Suprapubic skin (tissue), 4 donors: ENCODE data around the gene ACVR2B. TPM values are rescaled to one million over a fixed set of nuclear protein-coding genes. Genes with fewer than 3 reads are reported as not detected.

Experiments
- DNase-seq, 2 donors: peaks; one replicate each; pipeline ENCODE4 v3.0.0-alpha.2; 2019; ENCODE audit warnings: low spot score in 2 of 2
- H3K27ac ChIP-seq: fragments of 200-600 bp; sonication (generic); one replicate; pipeline ENCODE4 v1.5.1; 2019
- H3K27me3 ChIP-seq: fragments of 200-600 bp; sonication (generic); one replicate; pipeline ENCODE4 v1.5.1; 2019
- H3K36me3 ChIP-seq: fragments of 200-600 bp; sonication (generic); one replicate; pipeline ENCODE4 v1.5.1; 2019
- H3K4me1 ChIP-seq: fragments of 200-600 bp; sonication (generic); one replicate; pipeline ENCODE4 v1.5.1; 2019
- H3K4me3 ChIP-seq: fragments of 200-600 bp; sonication (generic); one replicate; pipeline ENCODE4 v1.5.1; 2019; ENCODE audit warnings: mild to moderate bottlenecking
- H3K9me3 ChIP-seq: fragments of 200-600 bp; sonication (generic); one replicate; pipeline ENCODE4 v1.5.1; 2019
- CTCF ChIP-seq, 2 donors: fragments of 200-600 bp in 1 of 2; fragments of 450-650 bp in 1 of 2; sonication (generic) in 1 of 2; IDR thresholded peaks; one replicate each; pipeline ENCODE4 v1.5.1; 2016 to 2019; ENCODE audit warnings: antibody characterized with exemption in 2 of 2, mild to moderate bottlenecking in 1 of 2, moderate library complexity in 1 of 2
- EP300 ChIP-seq: sonication (generic); formaldehyde crosslinking; IDR thresholded peaks from one replicate; pipeline ENCODE4 v1.6.1; 2017; ENCODE audit warnings: antibody characterized with exemption
- POLR2A ChIP-seq, 2 donors: fragments of 450-650 bp; IDR thresholded peaks; one replicate each; pipeline ENCODE4 v1.6.1; 2017; ENCODE audit warnings: antibody characterized with exemption in 2 of 2, mild to moderate bottlenecking in 2 of 2, moderate library complexity in 2 of 2
- POLR2AphosphoS5 ChIP-seq, 3 donors: sonication (generic); formaldehyde crosslinking; IDR thresholded peaks; one replicate each; pipeline ENCODE4 v1.6.1; 2017; ENCODE audit warnings: antibody characterized with exemption in 3 of 3
- WGBS: methylation state at CpG from one replicate; pipeline ENCODE4 v1.1.5; 2018; 5-methylcytosine and 5-hydroxymethylcytosine counted together
- total RNA-seq, 4 donors: library from RNA; depleted of rRNA; stranded (reverse); fragments of >200 nt; gene quantifications; one replicate each; pipeline ENCODE4 v1.1.0, GENCODE V29; 2016

The ACVR2B gene
- total RNA-seq, 4 donors from 2014 or later, result 1.1 to 8.9 (median 3.1) TPM

DNA sequence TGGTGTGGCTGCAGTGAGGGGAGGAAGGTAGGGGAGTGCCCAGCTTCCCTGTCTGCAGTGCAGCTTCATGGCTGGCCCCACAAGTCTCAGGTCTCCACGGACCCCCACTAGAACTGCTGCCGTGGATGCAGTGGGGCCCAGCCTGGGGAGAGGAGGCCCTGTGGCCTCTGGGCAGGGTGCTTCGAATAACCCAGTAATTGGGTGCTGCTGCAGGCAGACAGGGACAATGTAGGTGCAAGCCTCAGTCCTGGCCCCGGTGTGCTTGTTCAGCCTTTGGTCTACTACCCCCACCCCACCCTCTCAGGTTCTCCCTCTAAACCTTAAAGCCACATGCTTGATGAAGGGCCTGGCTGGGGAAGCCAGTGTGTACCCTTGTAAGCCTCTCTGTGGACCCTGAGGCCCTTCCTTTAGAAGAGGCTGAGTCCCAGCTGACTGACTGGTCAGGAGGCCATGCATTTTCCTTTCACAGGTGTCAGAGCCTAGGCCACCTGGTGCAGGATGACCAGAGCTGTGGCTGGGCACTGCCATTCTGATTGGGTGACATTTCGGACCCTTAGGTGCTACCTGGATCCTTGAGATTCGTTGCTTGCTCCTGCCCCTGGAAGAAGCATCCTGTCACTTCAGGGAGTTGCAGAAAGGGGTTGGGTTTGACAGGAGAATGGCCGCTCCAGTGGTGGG is 21.4 kb downstream of the ACVR2B start:
- Histone ChIP-seq H3K27ac (no peak overlapping the region), H3K9me3 (peaks cover 2% of the 10 kb centered on the region), H3K4me3 (no peak overlapping the region), H3K4me1 (no peaks in the 10 kb centered on the region), H3K36me3 (peaks cover 9% of the 10 kb centered on the region), H3K27me3 (no peaks in the 10 kb centered on the region)
- DNase-seq, result no peak
- TF ChIP-seq EP300 (no peak), POLR2A (IDR thresholded peaks at IDR 0.05) (no peak), POLR2AphosphoS5 (IDR thresholded peaks at IDR 0.05) (no peak), CTCF (IDR thresholded peaks at IDR 0.05) (no peak)
- WGBS, result 84% methylated on average over 7 of the region's 7 CpGs

- H3K27ac ChIP-seq, result no peak overlapping the region
- no peak overlapping the region for H3K4me3 ChIP-seq
- no peaks in the 10 kb centered on the region for H3K4me1 ChIP-seq
- TF ChIP-seq CTCF (IDR thresholded peaks at IDR 0.05) (no peak), POLR2A (IDR thresholded peaks at IDR 0.05) (no peak), POLR2AphosphoS5 (IDR thresholded peaks at IDR 0.05) (no peak), EP300 (no peak)
- 83% methylated on average over 3 of the region's 6 CpGs for WGBS
- H3K9me3 ChIP-seq, result no peaks in the 10 kb centered on the region
- DNase-seq, result no peak
- H3K27me3 ChIP-seq, result no peaks in the 10 kb centered on the region
- peaks cover 16% of the 10 kb centered on the region for H3K36me3 ChIP-seq
Observed at GRCh38 chr3:38475716-38476115, 22.0 kb downstream of the ACVR2B start.

DNA sequence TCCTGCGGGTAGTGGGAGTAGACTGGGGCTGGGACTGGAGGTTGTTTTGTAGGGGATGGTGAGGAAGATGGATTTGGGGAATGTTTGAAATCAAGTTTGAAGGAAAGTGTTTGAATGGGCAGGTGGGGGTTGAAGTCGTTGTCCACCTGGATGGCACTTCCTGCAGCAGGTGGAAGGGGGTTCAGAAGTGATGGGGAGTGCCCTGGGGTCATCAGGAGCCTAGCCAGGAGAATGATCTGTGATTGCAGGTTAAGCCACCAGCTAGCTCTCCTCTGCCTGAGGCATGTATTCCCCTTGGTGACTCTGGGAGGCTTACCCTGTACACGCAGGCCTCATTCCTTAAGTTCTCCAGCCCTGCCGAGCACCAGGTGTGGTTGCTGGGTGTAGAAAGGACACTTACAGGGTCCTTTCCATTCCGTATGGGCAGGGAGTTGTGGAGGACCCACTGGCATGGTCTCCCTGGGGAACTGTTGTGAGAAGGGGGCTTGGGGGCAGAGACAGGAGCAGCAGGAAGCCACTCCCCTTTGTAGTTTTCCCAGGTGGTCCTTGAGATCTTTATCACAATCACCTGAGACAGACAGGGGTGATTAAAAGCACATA is 22.6 kb downstream of the ACVR2B start:
- DNase-seq, result no peak
- Histone ChIP-seq H3K4me1 (no peaks in the 10 kb centered on the region), H3K9me3 (no peaks in the 10 kb centered on the region), H3K27me3 (no peaks in the 10 kb centered on the region), H3K4me3 (no peak overlapping the region), H3K27ac (no peak overlapping the region), H3K36me3 (peaks cover 21% of the 10 kb centered on the region)
- 65% methylated on average over 2 of the region's 5 CpGs for WGBS
- no peak for TF ChIP-seq POLR2A (IDR thresholded peaks at IDR 0.05)
- no peak for TF ChIP-seq POLR2AphosphoS5 (IDR thresholded peaks at IDR 0.05)
- TF ChIP-seq CTCF (IDR thresholded peaks at IDR 0.05), result no peak
- TF ChIP-seq EP300, result no peak

DNA sequence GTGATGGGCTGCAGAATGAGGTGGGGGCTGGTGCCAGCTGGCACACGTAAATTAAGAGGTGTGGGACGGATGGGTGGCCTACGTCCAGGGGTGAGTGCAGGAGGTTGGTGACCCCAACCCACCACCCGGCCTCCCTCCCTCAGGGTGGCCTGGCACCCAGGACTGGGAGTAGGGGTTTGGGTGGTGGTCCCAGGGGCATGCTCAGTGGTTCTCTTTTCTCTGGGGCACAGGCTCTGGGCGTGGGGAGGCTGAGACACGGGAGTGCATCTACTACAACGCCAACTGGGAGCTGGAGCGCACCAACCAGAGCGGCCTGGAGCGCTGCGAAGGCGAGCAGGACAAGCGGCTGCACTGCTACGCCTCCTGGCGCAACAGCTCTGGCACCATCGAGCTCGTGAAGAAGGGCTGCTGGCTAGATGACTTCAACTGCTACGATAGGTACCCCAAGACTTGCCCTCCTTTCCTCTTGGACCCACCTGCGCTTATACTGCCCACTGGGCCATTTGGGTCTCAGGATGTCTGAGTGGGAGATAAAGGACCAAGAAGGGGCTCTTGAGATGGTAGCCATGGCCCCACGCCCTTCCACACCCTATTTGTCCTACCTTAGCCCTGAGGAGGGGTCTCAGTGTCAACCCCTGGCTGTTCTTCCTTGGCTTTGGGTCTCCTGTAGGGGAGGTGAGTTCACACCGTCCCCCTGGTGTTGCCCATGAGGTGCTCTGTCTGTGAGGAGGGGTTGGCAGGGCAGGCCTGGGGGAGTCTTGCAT is 23.5 kb downstream of the ACVR2B start:
- DNase-seq, result no peak
- H3K27ac ChIP-seq, result no peak overlapping the region
- TF ChIP-seq CTCF (IDR thresholded peaks at IDR 0.05) (no peak), POLR2A (IDR thresholded peaks at IDR 0.05) (no peak), EP300 (no peak), POLR2AphosphoS5 (IDR thresholded peaks at IDR 0.05) (no peak)
- no peak overlapping the region for H3K4me3 ChIP-seq
- H3K4me1 ChIP-seq, result no peaks in the 10 kb centered on the region
- H3K36me3 ChIP-seq, result peaks cover 30% of the 10 kb centered on the region
- H3K27me3 ChIP-seq, result no peaks in the 10 kb centered on the region
- H3K9me3 ChIP-seq, result no peaks in the 10 kb centered on the region
- WGBS, result 93% methylated on average over 18 of the region's 21 CpGs

GRCh38 chr3:38477839-38478450 is 24.3 kb downstream of the ACVR2B start:
- no peaks in the 10 kb centered on the region for H3K9me3 ChIP-seq
- no peak overlapping the region for H3K4me3 ChIP-seq
- TF ChIP-seq EP300 (no peak), POLR2AphosphoS5 (IDR thresholded peaks at IDR 0.05) (no peak), POLR2A (IDR thresholded peaks at IDR 0.05) (no peak), CTCF (IDR thresholded peaks at IDR 0.05) (no peak)
- no peaks in the 10 kb centered on the region for H3K4me1 ChIP-seq
- DNase-seq, result no peak
- no peak overlapping the region for H3K27ac ChIP-seq
- H3K36me3 ChIP-seq, result peaks cover 37% of the 10 kb centered on the region
- WGBS, result 92% methylated on average over 11 of the region's 15 CpGs
- no peaks in the 10 kb centered on the region for H3K27me3 ChIP-seq
